SK-N-SH treated with all-trans-retinoic acid at 6 μM for 48 hours (cell line): Measurements from ENCODE around the gene TPH2.

ENCODE experiments used
- CSDC2 ChIP-seq: fragments of 250-450 bp; sonication (Bioruptor Pico); IDR thresholded peaks from 2 replicates; pipeline ENCODE4 v1.5.0; 2020; ENCODE audit warnings: mild to moderate bottlenecking, moderate library complexity
- CSRNP3 ChIP-seq: fragments of 250-450 bp; sonication (Bioruptor Pico); IDR thresholded peaks from 2 replicates; pipeline ENCODE4 v1.5.1; 2021; ENCODE audit warnings: mild to moderate bottlenecking, moderate library complexity
- GLIS3 ChIP-seq: fragments of 250-450 bp; sonication (Bioruptor Pico); IDR thresholded peaks from 2 replicates; pipeline ENCODE4 v1.5.0; 2020; ENCODE audit warnings: mild to moderate bottlenecking, moderate library complexity
- PPARA ChIP-seq: fragments of 250-450 bp; sonication (Bioruptor Pico); IDR thresholded peaks from 2 replicates; pipeline ENCODE4 v1.5.0; 2020; ENCODE audit warnings: mild to moderate bottlenecking, borderline replicate concordance
- SNAI2 ChIP-seq: fragments of 250-450 bp; sonication (Bioruptor Pico); IDR thresholded peaks from 2 replicates; pipeline ENCODE4 v1.5.0; 2020; ENCODE audit warnings: mild to moderate bottlenecking, moderate library complexity
- ZC3H10 ChIP-seq: fragments of 250-450 bp; sonication (Bioruptor Pico); IDR thresholded peaks from 2 replicates; pipeline ENCODE4 v1.5.1; 2021; ENCODE audit warnings: mild to moderate bottlenecking, moderate library complexity
- ZFP3 ChIP-seq: fragments of 250-450 bp; sonication (Bioruptor Pico); IDR thresholded peaks from 2 replicates; pipeline ENCODE4 v1.5.0; 2020; ENCODE audit warnings: mild to moderate bottlenecking, moderate library complexity
- ZNF565 ChIP-seq: fragments of 450-650 bp; formaldehyde crosslinking; conservative IDR thresholded peaks from 2 replicates; pipeline ENCODE4 v1.5.0; 2020; ENCODE audit warnings: low read depth, mild to moderate bottlenecking, moderate library complexity

GRCh38 chr12:72028966-72029365 is 90.3 kb downstream of the TPH2 start:
- TF ChIP-seq GLIS3 (CRISPR knock-in tag) = no peak
- no peak for TF ChIP-seq CSRNP3 (CRISPR knock-in tag)
- TF ChIP-seq SNAI2 (CRISPR knock-in tag) = no peak
- TF ChIP-seq PPARA = no peak
- no peak for TF ChIP-seq ZC3H10 (CRISPR knock-in tag)
- TF ChIP-seq ZFP3 (CRISPR knock-in tag) = no peak
- no peak for TF ChIP-seq CSDC2 (CRISPR knock-in tag)
- no peak for TF ChIP-seq ZNF565
